Measurements from ENCODE around the gene TCEA3. TPM values are rescaled to one million over a fixed set of nuclear protein-coding genes. Genes with fewer than 3 reads are reported as not detected.
A peak's percentile ranks its signal among the peaks of the same experiment; 100 is the strongest.

The TCEA3 gene
- total and polyA plus RNA-seq, 7 donors: 70.2 to 301 (median 195) TPM

DNA sequence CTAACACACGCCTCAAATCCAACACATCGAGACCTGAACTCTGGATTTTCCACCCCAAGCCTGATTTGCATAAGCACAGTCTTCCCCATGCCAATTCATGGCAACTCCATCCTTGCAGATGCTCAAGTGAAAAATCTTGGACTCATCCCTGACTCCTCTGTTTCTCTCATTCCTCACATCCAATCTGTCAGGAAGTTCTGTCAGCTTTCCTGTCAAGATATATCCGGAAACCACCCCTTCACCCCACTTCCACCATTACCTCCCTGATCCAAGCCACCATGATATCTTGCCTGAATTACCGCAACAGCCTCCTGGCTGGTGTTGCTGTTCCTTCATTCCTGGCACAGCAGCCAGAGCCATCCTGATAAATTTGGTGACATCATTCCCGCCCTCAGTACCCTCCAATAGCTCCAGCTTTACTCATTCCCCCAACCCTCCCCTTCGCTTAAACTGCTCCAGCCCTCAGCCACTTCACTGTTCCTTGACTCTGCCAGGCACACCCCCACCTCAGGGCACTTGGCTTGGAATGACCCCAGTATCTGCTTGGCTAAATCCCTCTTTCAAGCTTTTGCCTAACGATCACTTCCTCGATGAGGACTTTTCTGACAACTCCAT is 17.4 kb downstream of the TCEA3 start:
- H3K9me3 ChIP-seq: no peaks in the 10 kb centered on the region
- intact Hi-C loops (cut with DNase I): loop anchor here in 1 of 2 donors (10.0 kb wide), 1 partner anchor 312 kb away; no protein-coding TSS in a partner anchor
- no peaks in the 10 kb centered on the region for H3K27me3 ChIP-seq (ENCODE audit: insufficient read depth in 3 of 3, low read length in 2 of 3)
- TF ChIP-seq, protein P1, sequence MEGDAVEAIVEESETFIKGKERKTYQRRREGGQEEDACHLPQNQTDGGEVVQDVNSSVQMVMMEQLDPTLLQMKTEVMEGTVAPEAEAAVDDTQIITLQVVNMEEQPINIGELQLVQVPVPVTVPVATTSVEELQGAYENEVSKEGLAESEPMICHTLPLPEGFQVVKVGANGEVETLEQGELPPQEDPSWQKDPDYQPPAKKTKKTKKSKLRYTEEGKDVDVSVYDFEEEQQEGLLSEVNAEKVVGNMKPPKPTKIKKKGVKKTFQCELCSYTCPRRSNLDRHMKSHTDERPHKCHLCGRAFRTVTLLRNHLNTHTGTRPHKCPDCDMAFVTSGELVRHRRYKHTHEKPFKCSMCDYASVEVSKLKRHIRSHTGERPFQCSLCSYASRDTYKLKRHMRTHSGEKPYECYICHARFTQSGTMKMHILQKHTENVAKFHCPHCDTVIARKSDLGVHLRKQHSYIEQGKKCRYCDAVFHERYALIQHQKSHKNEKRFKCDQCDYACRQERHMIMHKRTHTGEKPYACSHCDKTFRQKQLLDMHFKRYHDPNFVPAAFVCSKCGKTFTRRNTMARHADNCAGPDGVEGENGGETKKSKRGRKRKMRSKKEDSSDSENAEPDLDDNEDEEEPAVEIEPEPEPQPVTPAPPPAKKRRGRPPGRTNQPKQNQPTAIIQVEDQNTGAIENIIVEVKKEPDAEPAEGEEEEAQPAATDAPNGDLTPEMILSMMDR (IDR thresholded peaks at IDR 0.05): no peak
- no peak for DNase-seq
- no peak overlapping the region for H3K4me3 ChIP-seq
- no peak for ATAC-seq
- no peak overlapping the region for H3K27ac ChIP-seq
- H3K4me1 ChIP-seq: peaks cover 36% of the 10 kb centered on the region
- WGBS, 3 donors: 85 to 90% (median 87%) methylated on average over 8 of the region's 8 CpGs
- H3K36me3 ChIP-seq (ENCODE audit: insufficient read depth in 1 of 2, low read depth in 1 of 2): peaks cover 4 to 32% of the 10 kb centered on the region in 2 donors

GRCh38 chr1:23405946-23406345 is 18.6 kb downstream of the TCEA3 start:
- ATAC-seq (no peak), DNase-seq (no peak)
- TF ChIP-seq, protein P1 (IDR thresholded peaks at IDR 0.05): no peak
- Histone ChIP-seq H3K27me3 (ENCODE audit: insufficient read depth in 3 of 3, low read length in 2 of 3) (no peaks in the 10 kb centered on the region), H3K36me3 (ENCODE audit: insufficient read depth in 1 of 2, low read depth in 1 of 2) (peaks cover 4 to 30% of the 10 kb centered on the region in 2 donors), H3K4me3 (no peak overlapping the region), H3K9me3 (no peaks in the 10 kb centered on the region), H3K27ac (peak overlapping the region; percentile 50), H3K4me1 (peaks cover 48% of the 10 kb centered on the region)
- intact Hi-C loops (cut with DNase I): loop anchor here in 1 of 2 donors (2.0 to 10.0 kb wide), 2 partner anchors 61 to 311 kb away; partner anchors contain the start of gene HNRNPR
- WGBS, 3 donors: 43 to 47% (median 46%) methylated on average over 3 of the region's 3 CpGs

DNA sequence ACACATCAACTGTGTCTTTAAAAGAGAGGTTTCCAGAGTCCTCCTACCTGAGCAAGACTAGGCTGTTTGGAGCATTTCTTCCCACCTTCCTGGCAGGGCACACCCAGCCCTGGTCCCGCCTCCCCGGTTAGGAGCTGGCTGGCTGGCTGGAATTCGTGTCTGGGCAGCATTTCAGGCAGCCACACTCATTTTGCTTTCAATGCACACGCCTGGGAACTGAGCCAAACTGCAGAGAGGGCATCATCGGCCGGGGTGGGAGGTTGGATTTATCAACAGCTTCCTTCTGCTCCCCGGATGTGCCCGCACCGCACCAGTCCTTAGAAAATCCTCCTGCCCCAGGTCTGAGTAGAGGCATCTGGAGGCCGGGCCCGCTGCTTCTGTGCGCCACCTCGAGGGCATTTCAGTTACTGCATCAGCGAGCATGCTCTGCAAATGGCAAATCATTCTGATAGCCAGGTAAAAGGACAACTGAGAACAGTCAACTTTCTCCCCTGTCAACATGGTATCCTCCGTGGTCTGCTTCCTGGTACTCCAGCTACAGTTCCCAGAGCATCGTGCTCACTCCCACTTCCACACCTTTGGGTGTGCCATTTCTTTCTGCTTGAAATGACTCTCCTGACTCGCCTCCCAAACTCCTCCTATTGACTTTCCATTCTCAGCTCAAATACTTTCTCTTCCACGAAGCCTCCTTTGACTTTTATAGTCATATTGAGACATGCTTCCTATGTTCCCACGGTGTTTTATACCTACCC is 20.6 kb downstream of the TCEA3 start:
- Histone ChIP-seq H3K4me1 (peaks cover 54% of the 10 kb centered on the region), H3K27ac (peak overlapping the region; percentile 75), H3K9me3 (no peaks in the 10 kb centered on the region), H3K27me3 (ENCODE audit: insufficient read depth in 3 of 3, low read length in 2 of 3) (no peaks in the 10 kb centered on the region), H3K36me3 (ENCODE audit: insufficient read depth in 1 of 2, low read depth in 1 of 2) (peaks cover 4 to 10% of the 10 kb centered on the region in 2 donors), H3K4me3 (no peak overlapping the region)
- DNase-seq (peak; percentile 84 to 92), ATAC-seq (peak; percentile 77 to 81 (median 80))
- intact Hi-C loops (cut with DNase I): loop anchor here in 1 of 2 donors (2.0 to 10.0 kb wide), 3 partner anchors 37 to 309 kb away; partner anchors contain the start of genes HNRNPR and ZNF436
- 6 to 9% (median 9%) methylated on average over 19 of the region's 19 CpGs for WGBS, 3 donors
- TF ChIP-seq, protein P1 (IDR thresholded peaks at IDR 0.05): peak; percentile 93

- H3K36me3 ChIP-seq (ENCODE audit: insufficient read depth in 1 of 2, low read depth in 1 of 2): peaks cover 2 to 4% of the 10 kb centered on the region in 2 donors
- no peaks in the 10 kb centered on the region for H3K27me3 ChIP-seq (ENCODE audit: insufficient read depth in 3 of 3, low read length in 2 of 3)
- WGBS, 3 donors: 60 to 76% (median 62%) methylated on average over 4 of the region's 4 CpGs
- peaks cover 54% of the 10 kb centered on the region for H3K4me1 ChIP-seq
- H3K4me3 ChIP-seq: no peak overlapping the region
- ATAC-seq (no peak), DNase-seq (no peak)
- TF ChIP-seq, protein P1 (IDR thresholded peaks at IDR 0.05): no peak
- intact Hi-C loops (cut with DNase I): loop anchor here in 1 of 2 donors (5.0 to 10.0 kb wide), 2 partner anchors 36 to 309 kb away; partner anchors contain the start of gene ZNF436
- H3K9me3 ChIP-seq: no peaks in the 10 kb centered on the region
- H3K27ac ChIP-seq: peak overlapping the region; percentile 75
Measured at GRCh38 chr1:23403355-23403734, 21.2 kb downstream of the TCEA3 start.

Data from psoas muscle (tissue), 8 donors.